Fibroblast of gingiva (primary cell): ENCODE results near the gene PIAS4.
"Not testable (repeated sequence)": the region's sequence is repeated elsewhere in the genome, so short reads cannot be mapped to it uniquely, and the experiment has no call there.

ENCODE experiments used
- DNase-seq: peaks from one replicate; pipeline ENCODE4 v3.0.0-alpha.2; 2011; ENCODE audit warnings: low read depth

The PIAS4 gene

GRCh38 chr19:3998667-3999412 lies 8.7 kb upstream of the PIAS4 start:
- not testable (repeated sequence) for DNase-seq

DNA sequence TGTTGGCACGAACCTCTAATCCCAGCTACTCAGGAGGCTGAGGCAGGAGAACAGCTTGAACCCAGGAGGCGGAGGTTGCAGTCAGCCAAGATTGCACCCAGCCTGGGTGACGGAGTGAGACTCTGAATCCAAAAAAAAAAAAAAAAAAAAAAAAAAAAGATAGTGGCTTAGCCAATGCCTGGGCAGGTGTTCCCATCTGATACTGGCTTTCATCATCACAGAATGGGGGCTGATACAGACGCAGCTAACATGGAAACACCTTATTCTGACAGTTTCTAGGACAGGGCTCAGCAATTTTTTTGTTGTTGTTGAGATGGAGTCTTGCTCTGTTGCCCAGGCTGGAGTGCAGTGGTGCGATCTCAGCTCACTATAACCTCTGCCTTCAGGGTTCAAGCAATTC lies 6.7 kb upstream of the PIAS4 start:
- not testable (repeated sequence) for DNase-seq

- not testable (repeated sequence) for DNase-seq
These were observed 2.1 kb upstream of the PIAS4 start for GRCh38 chr19:4005436-4005835.

DNA sequence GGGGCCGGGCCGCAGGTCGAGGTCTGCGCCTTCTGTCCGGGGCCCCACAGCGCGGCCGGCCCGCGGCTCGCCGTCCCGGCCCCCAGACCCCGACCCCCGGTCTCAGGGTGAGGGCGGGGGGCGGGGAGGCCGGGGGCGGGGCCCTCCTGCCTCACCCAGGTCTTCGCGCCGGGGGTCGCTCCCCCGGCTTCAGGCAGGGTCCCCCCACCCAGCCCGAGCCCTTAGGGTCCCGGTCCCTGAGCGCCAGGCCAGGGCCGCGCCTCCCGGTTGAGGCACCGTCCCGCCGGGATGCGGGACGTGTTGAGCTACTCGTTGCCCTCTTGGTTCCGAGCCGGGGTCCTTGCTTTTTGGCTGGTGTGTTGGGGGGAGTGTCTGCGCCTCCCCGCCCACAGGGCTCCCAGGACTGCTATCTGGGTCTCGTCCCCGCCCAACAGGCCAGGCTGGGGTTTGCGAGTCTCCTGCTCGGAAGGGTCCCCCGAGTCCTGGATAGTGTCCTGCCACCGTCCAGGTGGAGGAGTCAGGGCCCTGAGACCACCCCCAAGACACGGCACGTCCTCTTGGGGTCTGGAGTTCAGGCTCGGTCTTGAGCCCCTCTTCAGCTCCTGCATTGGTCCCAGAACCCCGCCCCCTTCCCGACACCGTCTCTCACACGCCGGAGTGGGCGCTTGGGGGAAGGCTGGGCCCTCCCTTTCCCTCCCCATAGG lies 452 bp downstream of the PIAS4 start:
- DNase-seq = no peak

DNA sequence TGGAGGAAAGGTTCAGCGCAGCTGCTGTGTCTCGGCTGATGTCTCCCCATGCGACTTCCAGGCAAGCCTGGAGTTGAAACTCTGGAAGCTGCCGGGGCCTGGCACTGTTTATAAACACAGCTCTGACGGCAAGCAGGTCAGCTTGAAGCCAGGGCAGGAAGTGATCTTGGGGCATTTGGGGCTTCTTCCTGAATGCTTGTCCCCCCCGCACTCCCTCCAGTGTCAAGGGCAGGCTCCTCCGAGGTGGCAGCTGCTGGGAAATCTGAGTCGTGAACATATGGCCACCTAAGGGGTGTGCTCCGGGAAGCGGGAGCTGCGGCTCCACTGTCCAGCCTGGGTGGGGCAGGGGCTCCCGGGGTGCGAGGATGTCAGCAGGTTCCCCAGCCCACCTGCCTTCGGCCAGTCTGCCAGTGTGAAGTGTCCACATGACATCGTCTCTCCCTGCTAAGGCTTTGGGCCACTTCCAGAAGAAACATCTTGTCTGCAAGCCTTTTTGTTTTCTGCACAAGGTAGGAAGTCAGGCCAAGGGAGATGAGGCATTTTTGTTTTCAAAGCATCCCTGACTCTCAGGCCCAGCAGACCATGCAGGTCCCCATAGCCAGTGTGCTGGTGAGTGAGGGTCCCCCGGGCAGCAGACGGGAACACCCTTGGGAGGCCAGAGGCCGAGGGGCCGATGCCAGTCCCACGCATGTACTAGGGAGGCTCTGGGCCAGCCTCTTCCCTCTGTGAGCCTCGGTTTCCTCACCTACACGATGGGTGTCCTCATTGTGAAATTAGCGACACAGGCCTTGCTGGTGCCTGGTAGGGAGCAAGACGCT lies 2.7 kb downstream of the PIAS4 start:
- DNase-seq = no peak

DNA sequence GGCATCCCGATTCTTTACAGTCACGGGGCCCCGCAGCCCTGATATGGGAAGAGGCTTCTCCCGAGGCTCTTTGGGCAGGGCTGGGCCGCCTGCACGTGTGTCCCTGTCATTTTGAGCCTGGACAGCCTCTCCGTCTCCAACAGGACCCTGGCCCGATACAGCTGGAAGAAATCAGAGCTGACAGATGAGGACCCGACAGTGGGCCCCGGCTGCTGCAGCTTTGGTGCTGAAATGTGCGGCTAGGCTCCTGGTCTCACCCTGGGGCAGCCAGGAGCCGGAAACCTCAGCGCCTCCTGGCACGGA lies 3.2 kb downstream of the PIAS4 start:
- no peak for DNase-seq

GRCh38 chr19:4011430-4011829 lies 3.9 kb downstream of the PIAS4 start:
- DNase-seq = not testable (repeated sequence)

- DNase-seq = no peak
These were observed 4.8 kb downstream of the PIAS4 start for GRCh38 chr19:4012092-4012974.

GRCh38 chr19:4012975-4013634 lies 5.6 kb downstream of the PIAS4 start:
- no peak for DNase-seq

- DNase-seq = no peak
These were observed 6.5 kb downstream of the PIAS4 start for GRCh38 chr19:4013886-4014540.

DNA sequence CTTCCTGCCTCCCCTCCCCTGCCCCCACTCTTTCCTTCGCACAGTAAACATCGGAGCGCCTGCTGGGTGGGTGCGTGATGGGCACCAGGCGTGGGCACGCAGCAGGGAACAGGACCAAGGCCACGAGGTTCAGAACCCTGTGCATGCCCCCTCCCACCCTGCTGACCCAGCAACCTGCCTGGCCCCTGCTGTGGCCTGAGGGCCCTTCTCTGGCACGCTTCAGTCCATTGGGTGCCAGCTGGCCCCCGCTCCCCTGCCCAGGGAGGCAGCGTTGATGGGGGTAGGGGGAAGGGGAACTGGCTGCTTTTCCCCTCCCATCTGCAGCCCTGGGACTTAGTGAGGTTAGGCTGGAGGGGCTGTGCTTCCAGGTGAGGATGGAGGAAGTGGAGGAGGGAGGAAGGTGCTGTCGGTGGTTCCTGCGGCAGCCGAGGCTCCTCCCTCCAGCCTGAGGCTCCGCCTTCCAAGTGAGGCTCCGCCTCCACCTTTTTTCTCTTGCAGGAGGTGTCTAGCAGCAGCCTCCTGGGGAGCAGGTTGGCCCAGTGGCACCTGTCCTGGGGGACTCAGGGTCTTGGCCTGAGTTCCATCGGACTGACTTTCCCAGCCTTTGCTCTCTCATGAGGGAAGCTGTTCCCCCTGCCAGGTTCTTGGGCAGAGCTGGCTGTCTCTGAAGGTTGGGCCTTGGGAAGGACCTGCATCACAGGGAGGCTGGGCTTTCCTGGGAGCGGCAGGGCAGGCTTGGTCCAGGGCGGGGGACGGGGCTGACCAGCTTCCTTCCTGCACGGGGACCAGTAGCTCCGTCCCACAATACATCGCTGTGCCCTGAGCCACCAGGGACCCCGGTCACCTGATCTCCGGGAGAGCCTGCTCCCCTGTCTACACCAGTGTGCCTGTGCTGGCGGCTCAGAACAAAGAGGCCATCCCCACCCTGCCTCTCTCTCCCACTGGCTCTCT lies 7.3 kb downstream of the PIAS4 start:
- no peak for DNase-seq

- no peak for DNase-seq
These were observed 8.3 kb downstream of the PIAS4 start for GRCh38 chr19:4015705-4016402.

- no peak for DNase-seq
These were observed 8.9 kb downstream of the PIAS4 start for GRCh38 chr19:4016486-4016885.

- no peak for DNase-seq
These were observed 9.5 kb downstream of the PIAS4 start for GRCh38 chr19:4016903-4017638.

DNA sequence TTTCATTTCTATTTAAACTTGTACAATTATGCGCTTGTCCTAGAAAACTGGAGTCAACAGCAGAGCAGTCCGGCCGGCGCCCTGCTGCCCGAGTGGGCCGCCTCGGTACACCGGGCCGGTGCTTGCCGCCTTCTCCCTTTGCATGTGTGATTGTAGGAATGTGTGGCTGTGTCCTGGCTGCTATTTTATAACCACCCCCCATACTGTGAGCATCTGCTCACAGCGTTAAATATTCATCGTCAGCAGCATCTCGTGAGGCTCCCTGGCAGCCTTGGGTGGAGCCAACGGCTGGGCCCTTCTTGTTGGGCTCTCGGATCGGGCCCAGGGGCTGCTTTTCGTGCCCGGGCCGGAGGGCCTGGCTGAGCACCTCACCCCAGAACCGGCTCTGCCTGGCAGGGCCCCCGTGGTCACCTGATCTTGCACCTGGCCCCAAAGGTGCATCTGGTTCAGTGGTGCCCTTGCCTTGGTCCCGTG lies 10.6 kb downstream of the PIAS4 start:
- no peak for DNase-seq

DNA sequence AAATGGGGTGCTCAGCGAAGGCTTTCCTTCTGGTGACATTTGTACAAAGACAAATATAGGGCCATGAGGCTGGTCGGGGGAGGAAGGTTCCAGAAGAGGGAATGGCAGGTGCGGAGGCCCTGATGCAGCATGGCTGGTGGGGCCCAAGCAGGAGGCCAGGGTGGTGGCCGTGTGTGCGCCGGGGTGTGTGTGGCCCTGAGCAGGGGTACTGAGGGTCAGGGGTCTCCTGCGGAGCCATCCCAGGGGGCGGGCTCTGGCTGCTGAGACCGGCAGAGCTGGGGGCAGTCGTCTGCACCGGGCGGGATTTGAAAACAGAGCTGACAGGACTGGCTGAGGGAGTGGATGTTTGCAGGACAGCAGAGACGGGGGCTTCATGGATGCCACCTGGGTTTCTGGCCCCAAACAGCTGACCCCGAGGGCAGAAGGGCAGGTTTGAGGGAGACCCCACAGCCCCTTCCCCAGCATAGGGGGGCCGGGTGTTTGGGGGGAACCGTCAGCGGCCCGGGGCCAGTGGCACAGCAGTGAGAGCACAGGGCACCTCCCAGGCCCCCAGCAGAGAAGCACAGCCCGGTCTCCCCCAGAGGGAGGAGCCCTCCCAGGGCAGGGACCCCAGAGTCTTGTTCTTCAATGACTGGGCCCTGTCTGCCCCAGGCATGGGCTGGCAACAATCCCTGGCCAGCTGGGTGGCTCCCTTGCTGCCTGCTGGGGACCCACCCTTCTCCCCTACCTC lies 11.4 kb downstream of the PIAS4 start:
- DNase-seq = no peak

- DNase-seq = no peak
These were observed 12.0 kb downstream of the PIAS4 start for GRCh38 chr19:4019578-4019977.
